Myometrial cell (primary cell): Measurements from ENCODE around the gene DEFB119. TPM values are rescaled to one million over a fixed set of nuclear protein-coding genes. Genes with fewer than 3 reads are reported as not detected.

Source experiments
- total RNA-seq: library from RNA; depleted of rRNA; stranded (reverse); fragments of >200 nt; gene quantifications from 2 replicates; pipeline ENCODE4 v1.2.3, GENCODE V29; 2015

Gene DEFB119
- not detected in 2 replicates for total RNA-seq

DNA sequence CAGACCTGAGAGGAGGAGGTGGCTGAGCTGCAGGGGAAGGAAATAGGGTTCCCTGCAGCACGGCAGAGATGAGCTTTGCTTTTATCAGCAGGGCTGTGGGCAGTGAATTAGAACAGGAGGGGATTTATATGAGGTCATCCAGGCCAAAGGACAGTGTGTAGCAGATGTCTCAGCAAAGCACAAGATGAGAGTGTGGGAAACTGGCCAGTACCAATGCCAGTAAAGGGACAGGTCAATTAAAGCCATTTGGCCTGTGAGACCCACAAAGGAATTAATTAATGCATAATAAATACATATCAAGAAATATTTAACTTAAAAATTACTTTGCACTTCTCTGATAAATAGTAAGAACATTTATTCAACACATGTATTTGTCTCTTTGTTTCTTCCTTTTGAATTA is at the start of gene DEFB119:
DEFB119 (minus strand) TSS at position 101 of the 400 bp plus-strand sequence. CDS start 107 bp downstream, outside the sequence.

GRCh38 chr20:31406115-31406514 is 15.7 kb upstream of the DEFB119 start, which contains the start of gene DEFB121:
Gene DEFB121 (minus strand): TSS chr20:31406215. CDS start chr20:31406152, 63 bp downstream.

DNA sequence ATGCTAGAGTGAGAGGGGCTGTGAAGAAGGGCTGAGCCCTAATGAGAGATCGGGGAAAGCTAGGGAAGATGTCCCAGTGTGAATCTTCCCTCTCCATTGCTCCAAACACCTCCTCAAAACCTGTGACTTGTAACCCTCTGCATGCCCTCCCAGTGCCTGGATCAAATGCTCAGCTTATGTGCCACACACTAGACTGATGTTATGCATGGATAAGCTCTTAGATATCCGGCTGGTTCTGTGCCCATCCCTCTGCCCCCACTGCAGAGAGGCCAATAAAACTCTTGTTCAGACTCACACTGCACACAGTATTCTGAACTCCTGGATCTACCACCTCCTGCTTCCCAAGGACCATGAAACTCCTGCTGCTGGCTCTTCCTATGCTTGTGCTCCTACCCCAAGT is 22.1 kb downstream of the DEFB119 start, which contains the start of gene DEFB118:
DEFB118 (plus strand) TSS at position 301 of the 400 bp plus-strand sequence; CDS start at position 351, 50 bp downstream.

Other genes starting within 250 kb of the DEFB119 start
- gene DEFB115, start 132.9 kb downstream of the DEFB119 start, total RNA-seq: not detected in 2 replicates
- gene DEFB116, start 82.0 kb downstream of the DEFB119 start, total RNA-seq: not detected in 2 replicates
- not detected in 2 replicates for gene DEFB118, start 22.0 kb downstream of the DEFB119 start, total RNA-seq
- gene DEFB121, start 15.6 kb upstream of the DEFB119 start, total RNA-seq: not detected in 2 replicates
- not detected in 2 replicates for gene DEFB123, start 50.0 kb upstream of the DEFB119 start, total RNA-seq
- not detected in 2 replicates for gene DEFB124, start 84.5 kb upstream of the DEFB119 start, total RNA-seq
- gene REM1, start 84.7 kb upstream of the DEFB119 start, total RNA-seq: under 0.01 TPM in 1 of 2 replicates, not detected in the other
- gene HM13, start 123.9 kb upstream of the DEFB119 start, total RNA-seq: 76.9 and 84.2 TPM in 2 replicates
- gene ID1, start 214.7 kb upstream of the DEFB119 start, total RNA-seq: 151 and 221 TPM in 2 replicates
- not detected in 2 replicates for gene COX4I2, start 247.3 kb upstream of the DEFB119 start, total RNA-seq